NCI-H1105 (cell line): Measurements from ENCODE around the gene DRAM1.
"Not testable (repeated sequence)": the region's sequence is repeated elsewhere in the genome, so short reads cannot be mapped to it uniquely, and the experiment has no call there.

Experiments used
- DNase-seq: peaks from one replicate; lab custom pipeline; 2025; lab: John Stamatoyannopoulos, UW

The DRAM1 gene

GRCh38 chr12:101859664-101860607 lies 17.4 kb upstream of the DRAM1 start:
- no peak for DNase-seq

- DNase-seq = not testable (repeated sequence)
Measured at GRCh38 chr12:101861688-101862087, 15.7 kb upstream of the DRAM1 start.

GRCh38 chr12:101862245-101862644 lies 15.1 kb upstream of the DRAM1 start:
- no peak for DNase-seq

- no peak for DNase-seq
Measured at GRCh38 chr12:101863981-101864380, 13.4 kb upstream of the DRAM1 start.

- no peak for DNase-seq
Measured at GRCh38 chr12:101866615-101867373, 10.6 kb upstream of the DRAM1 start.

GRCh38 chr12:101867619-101868018 lies 9.8 kb upstream of the DRAM1 start:
- DNase-seq = not testable (repeated sequence)

- no peak for DNase-seq
Measured at GRCh38 chr12:101870925-101871324, 6.5 kb upstream of the DRAM1 start.

GRCh38 chr12:101875162-101875561 lies 2.2 kb upstream of the DRAM1 start:
- no peak for DNase-seq

GRCh38 chr12:101876322-101876860 lies 989 bp upstream of the DRAM1 start:
- no peak for DNase-seq

GRCh38 chr12:101877806-101878242 lies 444 bp downstream of the DRAM1 start:
- DNase-seq = no peak

GRCh38 chr12:101878243-101878821 lies 952 bp downstream of the DRAM1 start:
- DNase-seq = no peak

GRCh38 chr12:101880769-101881168 lies 3.4 kb downstream of the DRAM1 start:
- no peak for DNase-seq

GRCh38 chr12:101881228-101881627 lies 3.8 kb downstream of the DRAM1 start:
- no peak for DNase-seq

GRCh38 chr12:101884174-101884573 lies 6.8 kb downstream of the DRAM1 start:
- no peak for DNase-seq

GRCh38 chr12:101884781-101885340 lies 7.5 kb downstream of the DRAM1 start:
- DNase-seq = not testable (repeated sequence)

- DNase-seq = no peak
Measured at GRCh38 chr12:101885912-101886561, 8.7 kb downstream of the DRAM1 start.

GRCh38 chr12:101889211-101889752 lies 11.9 kb downstream of the DRAM1 start:
- no peak for DNase-seq

- no peak for DNase-seq
Measured at GRCh38 chr12:101891462-101891971, 14.1 kb downstream of the DRAM1 start.

GRCh38 chr12:101892794-101893193 lies 15.4 kb downstream of the DRAM1 start:
- DNase-seq = no peak

- no peak for DNase-seq
Measured at GRCh38 chr12:101901777-101902176, 24.4 kb downstream of the DRAM1 start.

GRCh38 chr12:101902641-101903040 lies 25.3 kb downstream of the DRAM1 start:
- no peak for DNase-seq
